ENCODE data around the gene UBE3D.

UBE3D gene

GRCh38 chr6:82908661-82909060 lies 157.0 kb downstream of the UBE3D start:
- Histone ChIP-seq H3K79me2 (ENCODE audit: insufficient read depth, low read length) (no peaks in the 10 kb centered on the region), H3K9ac (ENCODE audit: low read length) (no peak overlapping the region), H3K4me3 (ENCODE audit: insufficient read depth, low read length, poor library complexity, severe bottlenecking) (no peak overlapping the region), H3F3A (ENCODE audit: insufficient read depth) (no peaks in the 10 kb centered on the region), H4K20me1 (ENCODE audit: low read depth, low read length) (no peaks in the 10 kb centered on the region), H3K9me3 (ENCODE audit: insufficient read depth, low read length) (no peaks in the 10 kb centered on the region), H3K27me3 (ENCODE audit: low read length) (no peaks in the 10 kb centered on the region), H3K36me3 (ENCODE audit: low read length) (no peaks in the 10 kb centered on the region), H2AFZ (ENCODE audit: low read depth, low read length, severe bottlenecking) (no peak overlapping the region), H3K9me2 (replicated peaks; ENCODE audit: insufficient read depth, low read length) (no peaks in the 10 kb centered on the region), H3K27ac (ENCODE audit: low read depth, low read length) (no peak overlapping the region), H3K4me2 (ENCODE audit: low read depth, low read length, poor library complexity, severe bottlenecking) (no peak overlapping the region)
- no peak for TF ChIP-seq EZH2phosphoT487 (conservative IDR thresholded peaks at IDR 0.05; ENCODE audit: low read length)
- no peak for TF ChIP-seq CTCF (IDR thresholded peaks at IDR 0.05; ENCODE audit: insufficient read depth, low read length, poor library complexity, severe bottlenecking)

GRCh38 chr6:82906951-82907350 lies 158.7 kb downstream of the UBE3D start:
- Histone ChIP-seq H3K79me2 (ENCODE audit: insufficient read depth, low read length) (no peaks in the 10 kb centered on the region), H4K20me1 (ENCODE audit: low read depth, low read length) (no peaks in the 10 kb centered on the region), H3K9me2 (replicated peaks; ENCODE audit: insufficient read depth, low read length) (no peaks in the 10 kb centered on the region), H3K27ac (ENCODE audit: low read depth, low read length) (no peak overlapping the region), H3K4me3 (ENCODE audit: insufficient read depth, low read length, poor library complexity, severe bottlenecking) (no peak overlapping the region), H3K36me3 (ENCODE audit: low read length) (no peaks in the 10 kb centered on the region), H2AFZ (ENCODE audit: low read depth, low read length, severe bottlenecking) (no peak overlapping the region), H3K4me2 (ENCODE audit: low read depth, low read length, poor library complexity, severe bottlenecking) (no peak overlapping the region), H3K9me3 (ENCODE audit: insufficient read depth, low read length) (no peaks in the 10 kb centered on the region), H3K9ac (ENCODE audit: low read length) (no peak overlapping the region), H3K27me3 (ENCODE audit: low read length) (no peaks in the 10 kb centered on the region), H3F3A (ENCODE audit: insufficient read depth) (no peaks in the 10 kb centered on the region)
- TF ChIP-seq EZH2phosphoT487 (conservative IDR thresholded peaks at IDR 0.05; ENCODE audit: low read length), result no peak
- no peak for TF ChIP-seq CTCF (IDR thresholded peaks at IDR 0.05; ENCODE audit: insufficient read depth, low read length, poor library complexity, severe bottlenecking)

GRCh38 chr6:82906489-82906888 lies 159.2 kb downstream of the UBE3D start:
- Histone ChIP-seq H3K27me3 (ENCODE audit: low read length) (no peaks in the 10 kb centered on the region), H3K79me2 (ENCODE audit: insufficient read depth, low read length) (no peaks in the 10 kb centered on the region), H3K9ac (ENCODE audit: low read length) (no peak overlapping the region), H3K27ac (ENCODE audit: low read depth, low read length) (no peak overlapping the region), H3K9me3 (ENCODE audit: insufficient read depth, low read length) (no peaks in the 10 kb centered on the region), H3K4me2 (ENCODE audit: low read depth, low read length, poor library complexity, severe bottlenecking) (no peak overlapping the region), H3K9me2 (replicated peaks; ENCODE audit: insufficient read depth, low read length) (no peaks in the 10 kb centered on the region), H4K20me1 (ENCODE audit: low read depth, low read length) (no peaks in the 10 kb centered on the region), H3K36me3 (ENCODE audit: low read length) (no peaks in the 10 kb centered on the region), H3F3A (ENCODE audit: insufficient read depth) (no peaks in the 10 kb centered on the region), H2AFZ (ENCODE audit: low read depth, low read length, severe bottlenecking) (no peak overlapping the region), H3K4me3 (ENCODE audit: insufficient read depth, low read length, poor library complexity, severe bottlenecking) (no peak overlapping the region)
- no peak for TF ChIP-seq CTCF (IDR thresholded peaks at IDR 0.05; ENCODE audit: insufficient read depth, low read length, poor library complexity, severe bottlenecking)
- no peak for TF ChIP-seq EZH2phosphoT487 (conservative IDR thresholded peaks at IDR 0.05; ENCODE audit: low read length)
